Fibroblast of lung (primary cell): ENCODE measurements around the gene RTN4.

Experiments used
- EZH2 ChIP-seq: IDR thresholded peaks from 2 replicates; pipeline ENCODE4 v1.5.1; 2012; ENCODE audit warnings: low read length, control low read depth, mild to moderate bottlenecking; ENCODE audit errors: missing control alignments
- TF ChIP-seq, protein P1 (sequence below), 2 donors: IDR thresholded peaks in 1 of 2; conservative IDR thresholded peaks in 1 of 2; 1 replicate in 1 of 2; 2 replicates in 1 of 2; pipeline ENCODE4 v1.5.1; 2011 to 2012; ENCODE audit warnings: low read length in 2 of 2, control low read depth in 1 of 2, inconsistent platforms in 1 of 2, low read depth in 1 of 2, mild to moderate bottlenecking in 1 of 2

DNA sequence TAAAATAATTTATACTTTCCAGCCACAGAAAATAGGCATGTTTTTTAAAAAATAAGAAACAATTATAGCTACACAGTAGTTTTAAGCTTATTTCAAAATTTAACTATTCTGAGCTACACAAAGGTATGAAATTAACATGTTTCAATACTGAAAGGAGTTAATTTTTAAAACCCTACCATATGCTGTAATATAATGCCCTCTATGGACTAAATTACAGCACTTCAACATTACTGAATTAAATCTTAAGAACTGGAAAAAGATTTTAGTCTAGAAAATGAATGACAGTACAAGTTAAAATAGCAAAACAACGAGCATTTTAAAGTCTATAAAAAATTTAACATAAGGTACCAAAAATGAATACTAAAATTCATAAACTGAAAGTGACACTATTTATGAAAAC lies 36.3 kb downstream of the RTN4 start:
- TF ChIP-seq, protein P1, sequence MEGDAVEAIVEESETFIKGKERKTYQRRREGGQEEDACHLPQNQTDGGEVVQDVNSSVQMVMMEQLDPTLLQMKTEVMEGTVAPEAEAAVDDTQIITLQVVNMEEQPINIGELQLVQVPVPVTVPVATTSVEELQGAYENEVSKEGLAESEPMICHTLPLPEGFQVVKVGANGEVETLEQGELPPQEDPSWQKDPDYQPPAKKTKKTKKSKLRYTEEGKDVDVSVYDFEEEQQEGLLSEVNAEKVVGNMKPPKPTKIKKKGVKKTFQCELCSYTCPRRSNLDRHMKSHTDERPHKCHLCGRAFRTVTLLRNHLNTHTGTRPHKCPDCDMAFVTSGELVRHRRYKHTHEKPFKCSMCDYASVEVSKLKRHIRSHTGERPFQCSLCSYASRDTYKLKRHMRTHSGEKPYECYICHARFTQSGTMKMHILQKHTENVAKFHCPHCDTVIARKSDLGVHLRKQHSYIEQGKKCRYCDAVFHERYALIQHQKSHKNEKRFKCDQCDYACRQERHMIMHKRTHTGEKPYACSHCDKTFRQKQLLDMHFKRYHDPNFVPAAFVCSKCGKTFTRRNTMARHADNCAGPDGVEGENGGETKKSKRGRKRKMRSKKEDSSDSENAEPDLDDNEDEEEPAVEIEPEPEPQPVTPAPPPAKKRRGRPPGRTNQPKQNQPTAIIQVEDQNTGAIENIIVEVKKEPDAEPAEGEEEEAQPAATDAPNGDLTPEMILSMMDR (conservative IDR thresholded peaks at IDR 0.05 in 1 of 2, IDR thresholded peaks at IDR 0.05 in 1 of 2; ENCODE audit: low read depth in 1 of 2, low read length in 2 of 2), result no peak
- no peak for TF ChIP-seq EZH2
